ENCODE data around the gene GID4.
A peak's percentile ranks its signal among the peaks of the same experiment; 100 is the strongest.

The GID4 gene

DNA sequence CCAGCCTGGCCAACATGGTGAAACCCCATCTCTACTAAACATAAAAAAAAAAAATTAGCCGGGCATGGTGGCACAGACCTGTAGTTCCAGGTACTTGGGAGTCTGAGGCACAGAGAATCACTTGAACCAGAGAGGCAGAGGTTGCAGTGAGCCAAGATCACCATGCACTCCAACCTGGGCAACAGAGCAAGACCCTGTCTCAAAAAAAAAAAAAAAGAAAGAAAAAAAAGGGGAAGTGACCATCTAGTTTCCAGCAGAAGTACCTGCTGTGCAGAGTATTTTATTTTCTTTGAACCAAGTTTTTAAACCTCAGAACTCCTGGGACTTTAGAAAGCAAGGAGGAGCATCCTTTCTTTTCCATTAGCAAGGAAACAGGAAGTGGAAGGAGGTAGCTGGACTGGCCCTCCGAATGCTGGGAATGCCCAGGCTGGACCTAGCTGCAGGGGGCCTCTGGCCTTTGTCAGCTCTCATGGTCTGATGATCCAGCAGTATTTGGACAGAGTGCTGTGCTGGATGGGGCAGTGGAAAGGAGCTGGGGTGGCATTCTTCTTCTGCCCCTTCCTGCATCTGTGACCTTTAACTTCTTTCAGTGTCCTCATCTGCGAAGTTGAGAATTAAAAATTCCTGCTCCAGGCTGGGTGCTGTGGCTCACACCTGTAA is 6.6 kb downstream of the GID4 start:
- DNase-seq, result no peak

DNA sequence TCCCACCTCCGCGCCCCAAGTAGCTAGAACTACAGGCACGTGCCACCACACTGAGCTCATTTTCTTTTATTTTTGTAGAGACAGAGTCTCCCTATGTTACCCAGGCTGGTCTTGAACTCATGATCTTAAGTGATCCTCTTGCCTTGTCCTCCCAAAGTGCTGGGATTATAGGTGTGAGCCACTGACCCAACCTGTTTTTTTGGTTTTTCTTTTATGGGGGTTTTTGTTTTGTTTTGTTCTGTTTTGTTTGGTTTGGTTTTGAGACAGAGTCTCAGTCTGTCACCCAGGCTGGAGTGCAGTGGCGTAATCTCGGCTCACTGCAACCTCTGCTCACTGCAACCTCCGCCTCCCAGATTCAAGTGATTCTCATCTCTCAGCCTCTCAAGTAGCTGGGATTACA is 16.4 kb downstream of the GID4 start:
- no peak for DNase-seq

GRCh38 chr17:18056214-18056613 is 17.0 kb downstream of the GID4 start:
- no peak for DNase-seq

- no peak for DNase-seq
Measured at GRCh38 chr17:18059283-18059682, 20.1 kb downstream of the GID4 start.

- DNase-seq, result no peak
Measured at GRCh38 chr17:18064053-18064452, 24.8 kb downstream of the GID4 start.

- DNase-seq, result no peak
Measured at GRCh38 chr17:18065546-18065945, 26.3 kb downstream of the GID4 start.

- DNase-seq, result no peak
Measured at GRCh38 chr17:18066866-18067265, 27.7 kb downstream of the GID4 start.

DNA sequence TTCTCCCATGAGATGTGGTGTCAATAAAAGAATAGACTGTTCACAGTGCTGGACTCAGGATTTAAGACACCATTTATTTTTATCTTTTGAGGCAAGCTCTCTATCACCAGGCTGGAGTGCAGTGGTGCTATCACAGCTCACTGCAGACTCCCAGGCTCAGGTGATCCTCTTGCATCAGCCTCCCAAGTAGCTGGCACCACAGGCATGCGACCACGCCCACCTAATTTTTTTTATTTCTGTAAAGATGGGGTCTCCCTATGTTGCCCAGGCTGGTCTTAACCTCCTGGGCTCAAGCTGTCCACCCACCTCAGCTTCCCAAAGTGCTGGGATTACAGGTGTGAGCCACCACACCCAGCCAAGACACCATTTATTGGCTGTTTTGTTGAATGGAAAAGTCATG is 29.9 kb downstream of the GID4 start:
- no peak for DNase-seq

GRCh38 chr17:18070861-18071340 is 31.7 kb downstream of the GID4 start:
- no peak for DNase-seq

GRCh38 chr17:18071751-18072150 is 32.5 kb downstream of the GID4 start:
- no peak for DNase-seq

DNA sequence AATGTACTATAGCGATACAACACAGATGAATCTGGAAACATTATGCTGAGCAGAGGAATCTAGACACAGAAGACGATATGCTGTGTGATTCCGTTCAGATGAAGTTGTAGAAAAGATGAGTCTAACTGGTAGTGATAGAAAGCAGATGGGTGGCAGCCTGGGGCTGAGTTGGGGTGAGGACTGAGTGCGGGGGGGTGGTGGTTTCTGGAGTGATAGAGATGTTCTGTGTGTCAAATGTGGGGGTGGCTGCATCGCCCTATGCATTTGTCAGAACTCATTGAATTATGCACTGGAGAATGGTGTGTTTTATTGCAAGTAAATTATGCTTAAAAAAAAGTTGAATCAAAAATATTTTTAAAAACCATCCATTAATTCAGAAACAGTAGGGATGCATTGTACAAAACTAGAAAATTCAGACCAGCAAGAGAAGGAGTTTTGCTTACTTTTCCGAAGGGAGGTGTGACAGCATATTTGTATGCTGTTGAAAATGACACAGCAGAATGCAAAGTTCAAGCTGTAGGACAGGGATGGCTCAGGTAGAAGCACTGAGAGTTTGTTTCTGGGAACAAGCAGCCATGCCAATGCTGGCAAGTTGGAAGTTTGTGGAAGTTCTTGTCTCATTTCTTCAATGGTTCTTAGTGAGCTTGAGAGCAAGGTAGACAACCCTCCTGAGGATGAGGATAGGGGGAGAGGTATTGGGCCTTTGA is 35.5 kb downstream of the GID4 start:
- DNase-seq, result no peak

GRCh38 chr17:18076936-18077335 is 37.7 kb downstream of the GID4 start:
- DNase-seq, result no peak

DNA sequence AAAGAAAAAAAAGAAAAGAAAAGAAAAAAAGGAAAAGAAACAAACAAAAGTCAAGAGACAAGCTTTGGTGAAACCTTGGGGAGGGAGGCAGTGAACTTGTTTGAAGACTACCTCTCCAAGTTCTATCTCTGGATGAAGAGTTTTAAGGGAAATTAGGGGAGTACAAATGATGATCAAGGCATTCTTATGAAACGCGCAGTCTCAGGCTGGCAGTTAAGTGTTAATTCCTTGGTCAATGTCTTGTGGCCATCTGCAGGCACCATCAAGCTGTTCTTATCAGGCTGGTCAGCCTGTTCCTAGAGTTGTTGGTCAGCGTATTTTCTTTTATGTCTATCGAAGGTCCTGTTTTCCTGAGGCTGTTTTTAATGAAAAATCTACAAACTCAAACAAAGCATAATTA is 40.3 kb downstream of the GID4 start:
- DNase-seq, result no peak

DNA sequence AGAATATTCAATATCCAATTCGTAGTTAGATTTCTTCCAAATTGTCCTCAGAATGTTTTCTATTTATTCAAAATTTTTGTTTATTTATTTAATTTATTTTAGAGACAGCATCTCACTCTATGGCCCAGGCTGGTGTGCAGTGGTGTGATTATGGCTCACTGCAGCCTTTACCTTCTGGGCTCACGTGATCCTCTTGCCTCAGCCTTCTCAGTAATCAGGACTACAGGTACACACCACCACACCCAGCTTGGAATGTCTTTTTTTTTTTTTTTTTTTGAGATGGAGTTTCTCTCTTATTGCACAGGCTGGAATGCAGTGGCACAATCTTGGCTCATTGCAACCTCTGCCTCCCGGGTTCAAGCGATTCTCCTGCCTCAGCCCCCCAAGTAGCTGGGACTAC is 45.0 kb downstream of the GID4 start:
- no peak for DNase-seq

- peak; percentile 92 for DNase-seq
Measured at GRCh38 chr17:18087610-18088491, 48.6 kb downstream of the GID4 start, which contains the start of gene DRG2. DRG2 (plus strand) TSS chr17:18087948; CDS start chr17:18088024, 76 bp downstream.

DNA sequence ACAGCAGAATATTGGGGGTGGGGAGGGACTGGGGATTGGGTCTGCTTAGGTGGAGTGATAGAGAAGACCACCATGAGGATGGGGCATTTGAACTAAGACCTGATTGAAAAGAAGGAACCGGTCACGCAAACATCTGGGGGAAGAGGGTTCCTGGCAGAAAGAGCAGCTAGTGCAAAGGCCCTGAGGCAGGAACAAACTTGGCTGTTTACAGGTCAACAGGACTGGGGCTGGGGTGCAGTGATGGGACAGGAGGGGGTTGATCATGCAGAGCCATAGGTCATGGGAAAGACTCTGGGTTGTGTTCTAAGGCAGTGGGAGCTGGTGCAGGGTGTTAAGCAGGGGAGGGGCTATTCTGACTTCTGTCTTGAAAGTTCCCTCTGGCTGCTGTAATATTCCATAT is 50.4 kb downstream of the GID4 start:
- DNase-seq, result no peak

DNA sequence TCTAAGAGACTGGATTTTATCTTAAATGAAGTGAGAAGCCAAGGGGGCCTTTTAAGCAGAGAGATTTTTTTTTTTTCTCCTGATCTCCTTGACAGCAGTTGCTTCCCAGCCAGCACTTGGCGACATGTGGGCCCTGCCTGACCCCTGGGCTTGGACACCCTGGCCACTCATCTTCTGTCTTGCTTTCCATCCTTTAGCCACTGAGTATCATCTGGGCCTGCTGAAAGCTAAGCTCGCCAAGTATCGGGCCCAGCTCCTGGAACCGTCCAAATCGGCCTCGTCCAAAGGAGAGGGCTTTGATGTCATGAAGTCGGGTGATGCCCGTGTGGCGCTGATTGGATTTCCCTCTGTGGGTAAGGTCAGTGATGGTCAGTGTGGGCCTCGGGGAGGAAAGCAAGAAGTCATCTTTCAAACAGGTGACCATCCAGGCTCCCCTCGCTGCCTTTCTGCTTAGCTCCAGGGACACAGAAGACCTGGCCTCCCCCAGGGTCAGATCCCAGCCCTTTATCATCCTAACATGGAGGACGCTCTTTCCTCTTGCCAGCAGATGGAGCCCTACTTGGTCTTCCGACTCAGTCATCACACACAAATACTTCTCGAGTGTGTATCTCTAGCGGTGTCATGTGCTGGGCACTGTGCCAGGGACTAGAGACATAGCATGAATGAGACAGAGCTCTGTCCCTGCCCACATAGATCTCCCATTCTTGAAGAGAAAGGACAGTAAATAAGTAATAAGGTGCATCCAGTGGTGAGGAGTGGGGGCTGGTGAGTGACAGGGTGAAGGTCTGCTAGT is 54.6 kb downstream of the GID4 start:
- DNase-seq, result peak; percentile 34

DNA sequence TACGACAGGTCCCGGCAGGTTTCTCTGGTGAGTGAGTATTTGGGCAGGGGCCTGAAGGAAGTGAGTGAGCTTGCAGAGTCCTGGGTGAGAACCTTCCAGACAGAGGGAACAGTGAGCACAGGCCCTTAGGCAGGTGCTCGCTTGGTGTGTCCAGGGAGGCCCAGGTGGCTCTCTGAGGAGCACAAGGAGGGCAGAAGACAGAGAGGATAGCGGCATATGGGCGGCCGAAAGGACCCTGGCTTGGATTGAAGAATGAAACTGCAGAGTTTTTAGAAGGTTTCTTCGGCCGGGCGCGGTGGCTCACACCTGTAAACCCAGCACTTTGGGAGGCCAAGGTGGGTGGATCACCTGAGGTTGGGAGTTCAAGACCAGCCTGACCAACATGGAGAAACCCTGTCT is 55.2 kb downstream of the GID4 start:
- DNase-seq, result no peak

- no peak for DNase-seq
Measured at GRCh38 chr17:18099516-18099915, 60.3 kb downstream of the GID4 start.

DNA sequence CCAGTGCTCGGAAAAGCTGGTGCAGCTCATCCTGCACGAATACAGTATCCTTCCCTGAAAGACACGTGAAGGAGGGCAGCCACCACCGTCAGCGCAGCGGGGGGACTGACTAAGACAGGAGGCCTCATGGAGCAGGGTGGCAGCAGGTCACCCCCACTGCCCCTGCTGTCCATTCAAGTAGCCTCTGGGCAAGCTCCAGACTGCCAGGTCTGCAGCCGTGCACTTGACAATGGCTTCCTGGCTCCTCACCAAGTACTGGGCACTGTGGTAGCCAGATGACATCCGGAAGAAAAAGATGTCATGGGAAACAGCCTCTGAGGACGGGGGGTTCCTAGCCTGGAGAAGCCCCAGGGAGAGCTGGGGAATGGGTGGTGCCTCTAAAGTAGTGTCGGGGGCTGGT is 61.4 kb downstream of the GID4 start:
- DNase-seq, result no peak

DNA sequence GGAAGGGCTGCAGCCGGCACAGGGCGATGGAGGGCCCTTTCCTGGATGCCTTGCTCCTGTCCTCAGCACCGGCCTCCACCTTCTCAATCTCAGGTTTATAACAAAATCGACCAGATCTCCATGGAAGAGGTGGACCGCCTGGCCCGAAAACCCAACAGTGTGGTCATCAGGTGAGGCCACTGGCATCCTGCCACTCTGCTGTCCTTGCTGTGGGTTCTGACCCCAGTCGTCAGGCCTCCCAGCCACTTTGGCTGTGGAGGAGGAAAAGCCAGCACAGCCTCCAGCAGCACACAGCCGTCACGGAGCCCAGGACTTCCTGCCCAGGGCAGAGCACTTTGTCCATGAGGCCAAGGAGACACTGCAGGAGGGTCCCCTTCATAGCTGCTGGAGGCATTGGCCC is 62.6 kb downstream of the GID4 start:
- DNase-seq, result no peak

DNA sequence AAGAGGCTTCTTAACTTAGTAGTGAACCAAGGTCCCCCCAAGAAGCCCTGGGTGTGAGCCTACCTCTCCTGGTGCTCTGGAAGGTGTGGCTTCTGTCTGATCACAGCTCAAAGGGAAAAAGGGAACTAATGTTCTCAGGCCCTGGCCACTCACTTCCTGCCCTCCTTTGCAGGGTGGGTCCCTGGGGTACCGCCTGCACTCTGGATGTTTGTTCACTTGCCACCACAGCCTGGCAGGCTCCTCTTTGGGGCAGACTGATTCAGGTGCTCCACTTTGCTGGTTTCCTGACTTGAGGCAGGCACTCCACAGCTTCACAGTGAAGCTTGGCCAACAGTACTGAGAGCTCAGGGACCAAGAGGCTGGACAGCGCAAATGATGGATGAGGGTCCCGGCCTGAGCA is 63.4 kb downstream of the GID4 start:
- DNase-seq, result no peak

DNA sequence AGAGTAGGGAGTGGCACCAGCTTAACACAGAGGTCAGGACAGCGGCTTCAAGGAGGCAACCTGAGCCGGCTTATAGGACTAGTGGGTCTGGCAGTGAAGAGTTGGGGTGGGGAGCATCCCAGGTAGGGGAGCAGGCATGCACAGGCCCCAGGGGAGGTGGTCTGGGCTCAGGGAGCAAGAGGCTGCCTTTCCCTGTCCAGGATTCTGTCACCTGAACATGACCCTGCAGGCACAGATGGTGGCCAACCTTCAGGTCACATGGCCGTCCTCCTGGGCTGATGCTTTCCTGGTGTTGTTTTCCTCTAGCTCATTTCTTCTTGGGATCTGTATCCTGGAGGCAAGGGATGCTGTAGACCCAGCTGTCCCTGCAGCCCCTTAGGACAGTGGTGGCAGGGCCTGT is 65.8 kb downstream of the GID4 start:
- no peak for DNase-seq
